ENCODE measurements around the gene AUTS2.

Gene AUTS2

DNA sequence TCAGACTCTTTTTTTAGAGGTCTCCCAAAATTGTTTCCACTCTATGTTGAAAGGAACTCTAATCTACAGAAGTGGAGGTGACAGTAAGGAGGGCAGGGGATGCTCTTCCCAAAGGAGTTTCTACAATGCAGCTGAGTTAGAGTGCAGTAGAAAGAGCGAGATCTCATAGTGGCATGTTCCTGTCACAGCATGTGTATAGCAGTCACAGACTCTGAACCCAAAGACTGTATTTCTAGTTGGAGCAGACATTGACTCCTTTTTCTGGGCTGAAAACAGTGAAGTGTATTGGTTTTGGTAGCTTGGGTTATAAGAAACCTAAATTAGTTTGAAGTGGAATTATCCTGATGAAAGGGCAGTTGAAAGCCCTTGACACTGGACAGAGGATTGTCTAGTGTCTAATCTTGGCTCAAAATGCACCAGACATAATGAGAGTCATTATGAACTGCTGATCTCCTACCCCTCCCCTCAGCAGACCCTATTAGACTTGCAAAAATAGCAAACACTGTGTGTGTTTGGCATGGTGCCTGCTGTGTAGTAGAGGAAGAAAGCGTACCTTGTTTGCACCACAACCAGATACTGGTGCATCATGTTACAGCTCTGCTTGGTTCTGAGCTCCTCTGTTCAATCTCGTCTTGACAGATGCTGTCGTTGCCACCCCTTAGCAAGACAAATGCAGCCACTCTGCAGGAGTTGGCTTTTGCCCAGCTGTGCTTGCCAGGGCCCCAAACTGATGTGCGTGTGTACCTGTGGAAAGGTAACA is 336.0 kb downstream of the AUTS2 start:
- Histone ChIP-seq H3K36me3 (ENCODE audit: low read length) (no peaks in the 10 kb centered on the region), H4K20me1 (ENCODE audit: low read depth, low read length) (peaks cover 8% of the 10 kb centered on the region; the same call in 1 of the 2 replicates), H3K27ac (ENCODE audit: low read depth, low read length) (no peak overlapping the region), H3K9ac (ENCODE audit: low read length) (no peak overlapping the region), H2AFZ (ENCODE audit: low read depth, low read length, severe bottlenecking) (no peak overlapping the region), H3K9me3 (ENCODE audit: insufficient read depth, low read length) (no peaks in the 10 kb centered on the region), H3K9me2 (replicated peaks; ENCODE audit: insufficient read depth, low read length) (no peaks in the 10 kb centered on the region), H3K4me3 (ENCODE audit: insufficient read depth, low read length, poor library complexity, severe bottlenecking) (no peak overlapping the region), H3K27me3 (ENCODE audit: low read length) (no peaks in the 10 kb centered on the region), H3K79me2 (ENCODE audit: insufficient read depth, low read length) (peaks cover 8% of the 10 kb centered on the region; the same call in 1 of the 2 replicates), H3K4me2 (ENCODE audit: low read depth, low read length, poor library complexity, severe bottlenecking) (no peak overlapping the region), H3F3A (ENCODE audit: insufficient read depth) (no peaks in the 10 kb centered on the region)
- no peak for TF ChIP-seq EZH2phosphoT487 (conservative IDR thresholded peaks at IDR 0.05; ENCODE audit: low read length)
- no peak for TF ChIP-seq CTCF (IDR thresholded peaks at IDR 0.05; ENCODE audit: insufficient read depth, low read length, poor library complexity, severe bottlenecking)

GRCh38 chr7:69935107-69935506 is 336.8 kb downstream of the AUTS2 start:
- peaks cover 9% of the 10 kb centered on the region; the same call in 1 of the 2 replicates for H3K79me2 ChIP-seq (ENCODE audit: insufficient read depth, low read length)
- no peak overlapping the region for H3K4me2 ChIP-seq (ENCODE audit: low read depth, low read length, poor library complexity, severe bottlenecking)
- no peaks in the 10 kb centered on the region for H3K9me2 ChIP-seq (replicated peaks; ENCODE audit: insufficient read depth, low read length)
- H3K4me3 ChIP-seq (ENCODE audit: insufficient read depth, low read length, poor library complexity, severe bottlenecking), result no peak overlapping the region
- no peak overlapping the region for H3K27ac ChIP-seq (ENCODE audit: low read depth, low read length)
- H3K27me3 ChIP-seq (ENCODE audit: low read length), result no peaks in the 10 kb centered on the region
- H3K36me3 ChIP-seq (ENCODE audit: low read length), result no peaks in the 10 kb centered on the region
- TF ChIP-seq EZH2phosphoT487 (conservative IDR thresholded peaks at IDR 0.05; ENCODE audit: low read length), result no peak
- no peak for TF ChIP-seq CTCF (IDR thresholded peaks at IDR 0.05; ENCODE audit: insufficient read depth, low read length, poor library complexity, severe bottlenecking)
- no peaks in the 10 kb centered on the region for H3F3A ChIP-seq (ENCODE audit: insufficient read depth)
- no peaks in the 10 kb centered on the region for H3K9me3 ChIP-seq (ENCODE audit: insufficient read depth, low read length)
- H3K9ac ChIP-seq (ENCODE audit: low read length), result no peak overlapping the region
- peaks cover 8% of the 10 kb centered on the region; the same call in 1 of the 2 replicates for H4K20me1 ChIP-seq (ENCODE audit: low read depth, low read length)
- H2AFZ ChIP-seq (ENCODE audit: low read depth, low read length, severe bottlenecking), result no peak overlapping the region

DNA sequence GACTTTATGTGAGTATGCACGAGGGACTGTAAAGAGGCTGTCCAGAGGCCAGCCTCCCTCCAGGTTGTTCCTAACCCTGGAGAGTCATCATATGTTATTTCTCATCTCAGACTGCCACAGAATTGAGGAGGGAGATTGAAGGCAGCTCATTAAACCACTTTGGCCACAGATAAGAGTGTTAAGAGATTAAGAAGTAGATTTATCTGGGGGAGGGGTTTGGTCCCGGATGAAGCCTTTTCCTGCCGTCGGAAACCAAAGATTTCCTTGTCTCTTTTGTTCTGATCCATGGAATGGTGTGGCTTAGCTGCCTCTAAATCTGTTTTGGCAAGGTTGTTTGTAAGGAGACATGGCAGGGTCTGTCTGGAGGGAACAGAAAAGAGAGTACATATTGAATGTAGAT is 338.8 kb downstream of the AUTS2 start:
- Histone ChIP-seq H3K9me3 (ENCODE audit: insufficient read depth, low read length) (no peaks in the 10 kb centered on the region), H3K79me2 (ENCODE audit: insufficient read depth, low read length) (peaks cover 9% of the 10 kb centered on the region; the same call in 1 of the 2 replicates), H3K4me3 (ENCODE audit: insufficient read depth, low read length, poor library complexity, severe bottlenecking) (no peak overlapping the region), H3K9ac (ENCODE audit: low read length) (no peak overlapping the region), H3K27ac (ENCODE audit: low read depth, low read length) (no peak overlapping the region), H2AFZ (ENCODE audit: low read depth, low read length, severe bottlenecking) (no peak overlapping the region), H3K9me2 (replicated peaks; ENCODE audit: insufficient read depth, low read length) (no peaks in the 10 kb centered on the region), H3K27me3 (ENCODE audit: low read length) (no peaks in the 10 kb centered on the region), H3K36me3 (ENCODE audit: low read length) (no peaks in the 10 kb centered on the region), H3F3A (ENCODE audit: insufficient read depth) (no peaks in the 10 kb centered on the region), H4K20me1 (ENCODE audit: low read depth, low read length) (peaks cover 5% of the 10 kb centered on the region; the same call in 1 of the 2 replicates), H3K4me2 (ENCODE audit: low read depth, low read length, poor library complexity, severe bottlenecking) (no peak overlapping the region)
- TF ChIP-seq EZH2phosphoT487 (conservative IDR thresholded peaks at IDR 0.05; ENCODE audit: low read length), result no peak
- TF ChIP-seq CTCF (IDR thresholded peaks at IDR 0.05; ENCODE audit: insufficient read depth, low read length, poor library complexity, severe bottlenecking), result no peak

Data from SU-DHL-6 (cell line).